T-helper 2 cell (primary cell): ENCODE measurements around the gene INPP5A.
"Not testable (repeated sequence)": the region's sequence is repeated elsewhere in the genome, so short reads cannot be mapped to it uniquely, and the experiment has no call there.

Experiments used
- DNase-seq, 5 experiments: peaks; one replicate each; pipeline versions ENCODE4 v3.0.0 to v3.0.0-alpha.2; 2012 to 2022

INPP5A gene

GRCh38 chr10:132504501-132505272, 32.9 kb upstream of the INPP5A start:
- DNase-seq, result no peak

GRCh38 chr10:132505546-132505945, 32.0 kb upstream of the INPP5A start:
- DNase-seq, result not testable (repeated sequence)

DNA sequence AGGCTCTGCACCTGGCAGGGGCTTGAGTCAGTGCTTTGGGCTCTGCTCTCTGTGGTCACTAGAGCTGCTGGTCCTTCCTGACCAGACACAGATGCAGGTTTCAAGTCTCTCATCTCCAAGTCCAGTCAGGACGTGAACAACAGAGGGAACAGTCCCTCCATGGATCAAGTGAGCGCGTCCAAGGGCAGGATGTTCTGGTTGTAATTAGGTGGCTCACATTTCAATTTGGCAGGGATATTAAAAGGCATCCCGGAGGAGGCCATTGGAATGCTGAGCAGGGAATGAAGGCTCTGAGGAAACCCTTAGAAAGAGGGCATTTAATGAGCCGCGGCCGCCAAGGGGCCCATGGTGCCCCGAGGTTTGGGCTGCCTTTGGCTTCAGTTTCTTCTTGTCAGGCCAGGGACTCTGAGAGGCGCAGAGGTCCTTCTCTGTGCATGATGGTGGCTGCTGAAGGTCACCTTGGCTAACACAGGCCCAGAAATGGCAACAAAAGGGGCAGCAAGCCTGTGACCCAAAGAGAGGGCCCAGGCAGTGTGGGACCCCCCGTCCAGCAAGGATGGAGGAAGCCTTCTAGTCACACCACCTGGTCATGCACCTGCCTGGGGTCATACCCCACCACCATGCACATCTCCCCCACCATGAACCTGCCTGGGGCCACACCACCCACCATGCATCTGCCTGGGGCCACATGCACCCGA, 30.7 kb upstream of the INPP5A start:
- peak in 1 of 5 experiments; percentile 11 for DNase-seq

- DNase-seq, result no peak
Observed at GRCh38 chr10:132507409-132507955, 30.1 kb upstream of the INPP5A start.

- no peak for DNase-seq
Observed at GRCh38 chr10:132507956-132508490, 29.6 kb upstream of the INPP5A start.

DNA sequence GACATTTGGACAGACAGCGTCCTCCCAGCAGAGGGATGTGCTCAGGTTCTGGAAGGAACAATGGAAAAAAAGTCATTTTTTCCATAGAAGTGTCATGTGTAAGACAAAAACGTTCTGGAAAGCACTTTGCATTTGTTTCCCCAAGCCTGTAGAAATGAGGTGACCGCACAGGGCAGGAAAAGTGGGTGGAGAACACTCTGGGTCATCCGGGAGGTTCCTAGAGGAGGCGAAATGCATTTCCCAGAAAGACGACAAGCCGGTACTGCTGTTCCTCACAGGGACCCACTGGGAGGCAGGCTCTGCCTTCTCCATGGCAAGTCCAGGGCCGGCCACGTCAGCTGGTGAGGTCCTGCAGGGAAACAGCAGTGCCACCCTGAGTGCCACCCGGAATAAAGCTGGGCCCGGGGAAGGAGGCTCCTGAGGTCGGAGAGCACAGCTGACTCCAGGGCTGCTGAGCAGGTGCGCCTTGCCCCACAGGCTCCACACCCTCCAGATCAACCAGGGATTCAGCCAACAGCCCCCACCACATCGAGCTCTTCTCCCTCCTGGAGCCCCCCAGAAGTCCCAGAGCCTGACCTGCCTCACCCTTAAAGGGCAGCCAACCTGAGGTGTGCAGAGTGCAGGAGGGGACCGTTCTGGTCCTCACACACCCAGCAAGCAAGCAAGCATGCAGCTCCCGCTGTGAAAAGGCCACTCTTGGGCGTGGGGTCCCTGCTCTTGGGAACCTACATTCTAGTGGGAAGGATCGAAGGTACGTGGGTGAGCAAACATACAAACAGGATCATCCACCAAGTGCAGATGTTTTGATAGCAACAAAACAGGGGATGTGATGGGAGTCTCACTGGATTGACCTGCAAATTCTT, 28.8 kb upstream of the INPP5A start:
- DNase-seq, result no peak

GRCh38 chr10:132509506-132510173, 27.9 kb upstream of the INPP5A start:
- DNase-seq, result no peak

DNA sequence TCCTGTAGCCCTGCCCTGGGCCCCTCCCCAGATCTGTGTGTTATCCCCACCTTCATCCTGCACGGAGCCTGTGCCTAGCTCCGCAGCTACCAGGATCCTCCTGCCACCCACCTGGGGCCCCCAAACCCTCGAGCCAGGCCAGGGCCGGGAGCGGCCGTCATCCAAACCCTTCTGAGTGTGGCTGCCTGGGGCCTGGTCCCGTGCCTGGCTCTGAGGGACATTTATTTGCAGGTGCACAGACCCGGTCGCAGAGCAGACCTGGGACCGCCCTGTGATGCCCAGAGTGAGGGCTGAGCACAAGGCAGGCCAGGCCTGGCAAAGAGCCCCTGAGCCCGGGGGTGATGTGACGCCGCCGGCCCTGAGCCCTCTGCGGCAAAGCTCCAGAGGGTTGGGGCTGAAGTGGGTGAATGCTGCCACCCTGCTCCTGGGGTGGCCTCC, 27.4 kb upstream of the INPP5A start:
- DNase-seq, result no peak

DNA sequence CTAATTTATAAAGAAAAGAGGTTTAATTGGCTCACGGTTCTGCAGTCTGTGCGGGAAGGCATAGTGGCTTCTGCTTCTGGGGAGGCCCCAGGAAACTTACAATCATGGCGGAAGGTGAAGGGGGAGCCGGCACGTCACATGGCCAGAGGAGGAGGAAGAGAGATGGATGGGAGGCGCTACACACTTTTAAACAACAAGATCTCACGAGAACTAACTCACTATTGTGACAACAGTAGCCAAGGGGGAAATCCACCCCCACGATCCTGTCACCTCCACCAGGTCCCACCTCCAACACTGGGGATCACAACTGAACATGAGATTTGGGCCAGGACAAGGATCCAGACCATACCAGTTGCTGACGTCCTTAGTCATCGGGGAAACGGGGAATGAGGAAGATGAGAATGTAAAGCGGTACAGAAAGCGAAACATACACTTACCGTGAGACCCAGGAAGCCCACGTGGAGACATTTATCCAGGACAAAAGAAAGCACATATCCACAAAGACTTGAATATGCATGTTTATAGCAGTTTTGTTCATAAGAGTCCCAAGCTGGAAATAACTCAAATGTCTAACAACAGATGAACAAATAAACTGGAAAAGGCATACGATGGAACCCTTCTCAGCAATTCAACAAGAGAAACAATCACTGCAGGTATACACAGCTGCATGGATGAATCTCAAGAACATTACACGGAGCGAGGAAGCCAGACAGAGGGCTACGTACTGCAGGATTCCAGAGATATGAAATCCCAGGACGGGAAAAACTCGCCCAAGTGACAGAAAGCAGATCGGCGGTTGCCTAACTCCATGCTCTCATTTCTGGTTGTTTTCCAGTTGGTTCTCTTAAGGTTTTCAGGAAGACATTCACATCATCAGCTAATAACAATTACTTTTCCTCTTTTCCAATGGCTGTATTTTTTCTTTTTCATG, 26.2 kb upstream of the INPP5A start:
- DNase-seq, result no peak

- DNase-seq, result no peak
Observed at GRCh38 chr10:132512052-132512442, 25.5 kb upstream of the INPP5A start.

DNA sequence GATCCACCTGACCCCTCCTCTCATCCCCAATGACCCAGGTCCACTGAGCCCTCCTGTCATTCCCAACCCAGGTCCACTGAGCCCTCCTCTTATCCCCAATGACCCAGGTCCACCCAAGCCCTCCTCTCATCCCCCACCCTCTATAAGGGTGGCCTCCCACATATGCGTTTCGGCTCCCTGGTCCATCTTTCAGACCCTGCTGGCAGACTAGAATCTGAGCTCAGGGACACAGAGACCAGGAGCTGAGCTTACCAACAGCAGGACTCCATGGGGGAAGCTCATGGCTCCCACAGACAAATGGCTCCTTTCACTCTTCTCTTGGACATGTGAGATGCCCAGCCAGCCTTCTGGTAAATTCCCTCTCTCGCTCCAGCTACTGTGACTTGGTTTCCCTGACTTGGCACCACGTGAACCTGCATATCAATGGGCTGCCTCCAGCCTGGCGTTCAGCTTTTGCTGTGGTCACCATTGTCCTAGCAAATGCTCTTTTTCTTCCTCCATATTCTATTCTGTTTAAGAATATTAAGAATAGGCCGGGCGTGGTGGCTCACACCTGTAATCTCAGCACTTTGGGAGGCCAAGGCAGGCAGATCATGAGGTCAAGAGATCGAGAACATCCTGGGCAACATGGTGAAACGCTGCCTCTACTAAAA, 24.8 kb upstream of the INPP5A start:
- no peak for DNase-seq

DNA sequence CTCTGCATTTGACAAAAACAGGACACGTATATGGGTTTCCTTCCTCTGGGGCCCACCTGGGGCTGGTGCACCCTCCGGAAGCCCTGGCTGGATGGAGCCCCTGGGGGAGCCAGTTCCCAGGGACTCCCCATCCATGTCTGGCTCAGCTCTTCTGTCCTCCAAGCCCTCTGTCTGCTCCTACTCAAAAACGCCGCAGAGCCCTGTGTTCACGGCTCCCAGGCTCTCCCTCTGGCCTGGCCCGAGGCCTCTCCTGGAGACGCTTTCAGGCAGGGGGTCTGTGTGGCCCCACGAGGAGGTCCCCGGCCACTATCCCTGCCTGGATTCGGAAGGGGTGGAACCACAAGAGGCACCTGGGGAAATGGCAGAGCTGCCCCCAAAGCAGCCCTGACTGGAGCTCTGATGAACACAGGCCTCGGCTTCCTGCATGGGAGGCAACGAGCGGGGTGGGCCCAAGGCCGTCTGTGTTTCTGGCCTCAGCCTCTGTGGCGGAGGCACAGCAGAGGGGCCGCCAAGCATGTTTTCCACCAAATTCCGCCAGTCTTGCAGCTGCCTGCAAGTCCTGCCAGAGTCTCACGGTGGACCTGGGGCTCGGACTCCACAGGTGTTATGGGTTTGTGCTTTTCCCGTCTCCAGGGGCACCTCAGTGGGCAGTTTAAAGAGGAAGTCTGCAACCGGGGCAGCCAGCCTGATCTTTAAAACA, 22.6 kb upstream of the INPP5A start:
- DNase-seq, result no peak

DNA sequence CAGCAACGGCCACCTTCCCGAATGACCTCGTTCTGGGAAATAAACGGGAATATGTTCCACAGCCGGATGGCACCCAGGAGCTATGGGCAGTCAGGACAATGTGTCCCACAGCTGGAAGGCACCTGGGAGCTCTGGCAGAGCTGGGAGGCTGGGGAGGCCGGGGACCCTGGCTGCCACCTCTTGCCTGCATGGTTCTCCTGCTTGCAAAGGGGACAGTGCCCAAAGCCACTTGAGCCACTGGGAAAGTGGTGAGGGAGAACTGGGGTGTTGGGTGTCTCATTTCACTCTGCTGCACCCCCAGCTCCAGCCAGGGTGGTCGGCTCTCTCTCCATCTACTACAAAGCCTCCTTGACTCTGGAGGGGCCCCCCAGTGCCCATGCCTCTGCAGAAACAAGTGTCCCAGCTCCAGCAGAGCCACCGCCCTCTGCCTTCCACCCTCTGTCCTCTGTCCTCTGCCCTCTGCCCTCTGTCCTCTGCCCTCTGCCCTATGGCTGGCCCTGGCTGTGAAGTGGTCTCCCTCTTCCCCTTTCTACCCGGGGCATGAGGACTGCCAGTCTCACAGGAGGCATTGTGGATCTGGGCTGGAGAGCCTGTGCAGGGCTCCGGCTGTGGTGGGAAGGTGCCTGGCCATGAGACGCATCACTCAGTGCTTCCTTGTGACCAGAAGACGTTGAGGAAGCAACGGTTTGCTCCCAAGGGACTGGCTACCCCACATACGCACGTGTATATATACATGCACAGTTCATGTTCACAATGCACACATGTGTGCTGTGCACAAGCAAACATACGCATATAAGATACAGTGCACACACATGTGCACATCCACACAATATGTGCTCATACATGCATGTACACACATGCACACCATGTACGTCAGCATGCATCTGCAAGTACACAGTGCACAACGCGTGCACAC, 21.5 kb upstream of the INPP5A start:
- no peak for DNase-seq

DNA sequence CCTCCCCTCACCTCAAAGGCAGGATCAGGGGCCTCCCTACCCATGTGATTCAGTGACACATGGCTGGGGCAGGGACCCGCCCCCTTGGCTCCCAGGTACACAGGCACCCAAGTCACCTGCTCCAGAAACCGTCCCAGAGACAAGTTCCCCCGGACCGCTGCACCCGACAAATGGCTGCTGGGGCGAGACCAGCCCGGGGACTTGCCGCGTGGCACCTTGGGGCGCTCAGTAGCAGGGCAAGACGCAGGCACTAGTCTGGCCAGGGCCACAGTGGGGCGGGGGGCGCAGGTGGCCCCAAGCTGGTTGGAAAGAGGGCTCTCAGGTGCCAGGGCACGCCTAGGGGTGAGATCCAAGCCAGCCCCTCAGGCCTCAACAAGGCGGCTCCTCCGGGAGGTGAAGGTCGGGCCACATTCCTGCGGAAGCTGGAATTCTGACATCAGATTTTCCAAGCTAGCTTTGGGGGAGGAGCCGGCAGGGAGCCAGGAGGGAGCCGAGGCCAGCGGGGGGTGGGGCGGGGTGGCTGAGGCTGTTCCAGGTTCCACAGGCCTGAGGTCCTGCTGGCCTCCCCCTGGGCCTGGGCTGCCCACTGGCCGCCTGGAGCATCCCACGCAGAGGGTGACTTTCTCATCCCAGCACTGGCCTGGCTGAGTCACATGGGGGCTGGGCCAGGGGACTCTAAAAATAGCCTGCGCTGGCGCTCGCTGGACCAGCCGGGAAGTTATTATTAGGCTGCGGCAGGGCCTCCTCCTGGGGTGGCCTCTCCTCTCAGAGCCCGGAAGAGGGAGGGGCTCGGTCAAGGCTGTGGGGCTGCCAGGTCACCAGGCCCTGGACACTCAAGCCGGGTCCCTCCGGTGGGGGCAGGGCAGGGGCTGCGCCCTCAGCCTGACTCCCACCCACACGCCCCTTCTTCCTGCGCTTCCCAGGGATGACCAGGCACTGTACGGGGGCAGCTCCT, 20.5 kb upstream of the INPP5A start:
- no peak for DNase-seq

DNA sequence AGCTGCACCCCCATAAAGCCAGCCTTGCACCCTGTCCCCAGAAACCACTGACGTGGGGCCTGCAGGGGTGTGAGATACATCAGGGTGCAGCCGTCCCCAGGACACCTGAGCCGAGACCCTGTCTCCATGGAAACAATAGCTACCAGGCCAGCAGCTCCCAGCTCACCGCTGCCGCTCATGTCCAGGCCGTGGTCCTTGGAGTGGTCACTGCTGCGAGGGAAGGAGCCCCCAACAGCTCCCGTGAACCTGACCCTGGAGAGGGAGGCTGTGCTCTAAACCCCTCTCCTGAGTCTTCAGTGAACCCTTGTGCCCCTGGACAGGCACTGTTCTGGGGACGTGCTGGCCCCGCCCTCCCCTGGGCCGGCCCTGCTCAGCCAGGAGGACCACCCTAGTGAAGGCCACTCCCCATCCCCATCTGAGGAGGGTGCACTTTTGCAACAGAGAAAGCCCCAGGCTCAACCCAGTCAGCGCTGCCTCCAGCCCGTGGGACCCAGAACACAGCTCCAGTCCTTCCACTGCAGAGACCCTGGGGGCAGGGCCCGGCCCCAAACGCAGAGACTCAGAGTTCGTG, 19.6 kb upstream of the INPP5A start:
- DNase-seq, result no peak

DNA sequence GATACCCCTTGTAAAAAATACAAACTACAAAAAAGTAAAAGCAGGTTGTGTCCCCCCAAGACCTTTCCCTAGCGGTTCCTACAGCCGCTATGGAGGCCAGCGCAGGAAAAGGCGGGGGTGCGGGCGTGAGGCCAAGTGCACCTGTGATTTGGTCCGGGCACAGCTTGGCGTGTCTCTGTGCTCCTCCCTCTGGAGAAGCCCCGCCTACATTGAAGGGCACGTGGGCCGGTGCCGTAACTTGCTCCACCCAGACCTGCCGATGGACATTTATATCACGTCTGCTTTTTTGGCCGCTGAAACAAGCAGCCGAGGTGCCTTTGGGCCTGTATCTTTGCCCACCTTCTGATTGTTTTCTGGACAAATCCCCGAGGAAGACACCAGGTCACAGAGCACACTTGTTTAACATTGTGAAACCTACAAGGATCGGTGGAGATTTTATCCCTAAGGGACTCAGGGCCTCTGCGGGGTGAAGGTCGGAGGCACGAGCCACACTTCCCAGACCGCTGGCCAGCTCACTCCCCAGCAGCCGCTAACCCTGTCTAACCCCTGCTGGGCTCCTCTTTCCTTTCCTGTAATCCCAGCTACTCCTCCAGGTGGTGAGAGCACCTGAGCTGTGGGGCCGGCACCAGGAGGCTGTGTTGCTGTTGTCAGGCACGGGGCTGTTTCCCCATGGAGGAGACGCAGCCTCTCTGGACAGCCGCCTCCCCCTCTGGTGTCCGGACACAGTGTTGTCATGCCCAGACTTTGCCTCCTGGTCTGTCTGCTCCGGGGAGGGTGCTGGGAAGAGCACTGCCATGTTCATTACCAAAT, 18.8 kb upstream of the INPP5A start:
- no peak for DNase-seq
